Ovary (tissue), 9 donors: ENCODE results near the gene DENND4B. TPM values are rescaled to one million over a fixed set of nuclear protein-coding genes. Genes with fewer than 3 reads are reported as not detected.
A peak's percentile ranks its signal among the peaks of the same experiment; 100 is the strongest.

ENCODE experiments used
- DNase-seq, 5 donors: peaks; one replicate each; pipeline ENCODE4 v3.0.0-alpha.2; 2019 to 2020
- H3K27ac ChIP-seq, 2 donors: fragments of 200-600 bp; one replicate each; pipeline versions ENCODE4 v1.5.1 to v1.8.0; 2019 to 2022
- H3K27me3 ChIP-seq: fragments of 200-600 bp; one replicate; pipeline ENCODE4 v1.8.0; 2022
- H3K36me3 ChIP-seq: fragments of 200-600 bp; sonication (generic); one replicate; pipeline ENCODE4 v1.5.1; 2019
- H3K4me1 ChIP-seq: one replicate; pipeline ENCODE4 v1.8.1; 2013; ENCODE audit warnings: mild to moderate bottlenecking, moderate library complexity; ENCODE audit not compliant: insufficient read depth
- H3K4me3 ChIP-seq: fragments of 200-600 bp; sonication (generic); one replicate; pipeline ENCODE4 v1.5.1; 2017
- H3K9me3 ChIP-seq, 2 donors: fragments of 200-600 bp in 1 of 2; sonication (generic) in 1 of 2; one replicate each; pipeline versions ENCODE4 v1.5.1 to v1.8.1; 2013 to 2019; ENCODE audit warnings: mild to moderate bottlenecking in 1 of 2, moderate library complexity in 1 of 2
- CTCF ChIP-seq, 3 donors: fragments of 450-650 bp in 2 of 3; fragments of 200-600 bp in 1 of 3; IDR thresholded peaks; one replicate each; pipeline versions ENCODE4 v1.5.1 to v1.8.0; 2016 to 2022; ENCODE audit warnings: antibody characterized with exemption in 3 of 3, mild to moderate bottlenecking in 1 of 3
- EP300 ChIP-seq: sonication (generic); formaldehyde crosslinking; IDR thresholded peaks from one replicate; pipeline ENCODE4 v1.6.1; 2017; ENCODE audit warnings: antibody characterized with exemption
- POLR2A ChIP-seq: fragments of 450-650 bp; IDR thresholded peaks from one replicate; pipeline ENCODE4 v1.6.1; 2017; ENCODE audit warnings: antibody characterized with exemption, mild to moderate bottlenecking, moderate library complexity
- WGBS, 3 donors: extraction: QIAGEN DNeasy Blood & Tissue Kit in 1 of 3; methylation state at CpG; one replicate each; pipeline versions ENCODE4 v1.1.5 to v1.1.7; 2013 to 2017; 5-methylcytosine and 5-hydroxymethylcytosine counted together
- intact Hi-C, 4 donors: fragments of 100-400 bp; cut with DNase I; formaldehyde crosslinking; loops; one replicate each; pipeline versions ENCODE4 v1.11.0 to v1.15.1; 2022 to 2023
- polyA plus RNA-seq, 2 donors: library from polyadenylated mRNA; stranded (reverse); fragments of 200-250 nt in 1 of 2; fragments of 350-450 nt in 1 of 2; fragmentation: Illumina TruSeq in 1 of 2; extraction: RNeasy Lipid Tissue Mini Kit (QIAGEN cat#74804) in 1 of 2; gene quantifications; one replicate each; pipeline ENCODE4 v1.2.3, GENCODE V29; 2013 to 2014
- total RNA-seq, 7 donors: library from RNA; depleted of rRNA in 2 of 7; stranded (reverse); fragments of >200 nt in 2 of 7; fragmentation: NEBNext Ultra II Directional in 3 of 7; extraction: Animal tissue kit (Norgen Biotek cat#: 25700) in 3 of 7; gene quantifications; one replicate each; pipeline versions ENCODE4 v1.1.0 to v1.2.4, GENCODE V29; 2016 to 2023
- donor health status: DM: no; HTN: no; CAD: no; lungs with moderate emphysema.
- donor health status: DM: no; HTN: no; CAD: no.
- donor health status: Bipolar disorder and iron deficiency.
- donor health status: DM: yes; HTN: yes; CAD: no.
- donor health status: DM: no; HTN: no; CAD: no.
- donor health status: DM: yes; HTN: yes; CAD: no.

DENND4B gene
- total and polyA plus RNA-seq, 9 donors, result 20.9 to 83.1 (median 42.1) TPM

- WGBS, 3 donors, result 0 to 1% (median 0%) methylated on average over 48 to 60 of the region's 60 CpGs
- no peaks in the 10 kb centered on the region for H3K9me3 ChIP-seq
- peak; percentile 31 to 48 (median 46) for TF ChIP-seq CTCF (IDR thresholded peaks at IDR 0.05)
- peak; percentile 74 for TF ChIP-seq EP300
- peak; percentile 66 for TF ChIP-seq POLR2A
- DNase-seq, result peak; percentile 90 to 94 (median 93)
- intact Hi-C loops, result loop anchor here in 1 of 4 donors (10.0 kb wide), 1 partner anchor 413 kb away; no protein-coding TSS in a partner anchor
- H3K36me3 ChIP-seq, result no peaks in the 10 kb centered on the region
- peaks cover 11% of the 10 kb centered on the region for H3K4me1 ChIP-seq
- peak within 1 kb of the TSS; percentile 69 for H3K4me3 ChIP-seq
- H3K27me3 ChIP-seq, result no peaks in the 10 kb centered on the region
- peak within 1 kb of the TSS; percentile 78 to 90 for H3K27ac ChIP-seq
These were observed 20.8 kb upstream of the DENND4B start, which contains the start of gene CREB3L4 for GRCh38 chr1:153967107-153967999. Gene CREB3L4, plus strand, starts transcription at chr1:153967902. Its CDS starts 624 bp downstream, at chr1:153968526.

DNA sequence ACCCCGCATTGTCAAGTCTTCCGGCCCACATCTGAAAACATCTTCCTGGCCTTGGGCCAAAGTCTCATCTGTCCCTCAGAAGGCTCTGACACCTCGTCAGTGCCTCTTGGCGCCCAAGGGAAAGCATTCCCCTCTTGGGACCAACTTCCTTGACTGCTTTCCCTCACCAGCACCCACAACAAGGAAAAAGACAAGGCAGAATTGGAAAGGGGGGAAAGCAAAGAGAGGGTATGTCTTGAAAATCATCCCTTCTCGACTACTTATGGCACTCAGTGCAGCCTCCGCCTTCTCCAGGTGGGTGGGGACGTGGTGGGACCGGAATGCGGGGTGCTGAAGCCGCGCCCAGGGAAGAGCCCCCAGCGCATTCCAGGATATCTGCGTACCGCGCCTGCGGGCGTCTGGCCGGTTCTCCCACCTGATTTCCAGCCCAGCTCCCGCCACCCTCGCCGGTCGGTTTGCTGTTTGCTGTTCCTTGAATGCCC is 17.4 kb upstream of the DENND4B start:
- 0 to 2% (median 1%) methylated on average over 22 of the region's 22 CpGs for WGBS, 3 donors
- Histone ChIP-seq H3K36me3 (no peaks in the 10 kb centered on the region), H3K4me3 (peak overlapping the region; percentile 91), H3K27ac (peak overlapping the region; percentile 56 to 95), H3K27me3 (no peaks in the 10 kb centered on the region), H3K4me1 (peaks cover 25% of the 10 kb centered on the region), H3K9me3 (no peaks in the 10 kb centered on the region)
- peak in 1 of 3 donors; percentile 17 for TF ChIP-seq CTCF (IDR thresholded peaks at IDR 0.05)
- TF ChIP-seq POLR2A, result no peak
- intact Hi-C loops, result loop anchor here in 1 of 4 donors (10.0 kb wide), 1 partner anchor 409 kb away; no protein-coding TSS in a partner anchor
- DNase-seq, result peak in 4 of 5 donors; percentile 37 to 65 (median 57)

DNA sequence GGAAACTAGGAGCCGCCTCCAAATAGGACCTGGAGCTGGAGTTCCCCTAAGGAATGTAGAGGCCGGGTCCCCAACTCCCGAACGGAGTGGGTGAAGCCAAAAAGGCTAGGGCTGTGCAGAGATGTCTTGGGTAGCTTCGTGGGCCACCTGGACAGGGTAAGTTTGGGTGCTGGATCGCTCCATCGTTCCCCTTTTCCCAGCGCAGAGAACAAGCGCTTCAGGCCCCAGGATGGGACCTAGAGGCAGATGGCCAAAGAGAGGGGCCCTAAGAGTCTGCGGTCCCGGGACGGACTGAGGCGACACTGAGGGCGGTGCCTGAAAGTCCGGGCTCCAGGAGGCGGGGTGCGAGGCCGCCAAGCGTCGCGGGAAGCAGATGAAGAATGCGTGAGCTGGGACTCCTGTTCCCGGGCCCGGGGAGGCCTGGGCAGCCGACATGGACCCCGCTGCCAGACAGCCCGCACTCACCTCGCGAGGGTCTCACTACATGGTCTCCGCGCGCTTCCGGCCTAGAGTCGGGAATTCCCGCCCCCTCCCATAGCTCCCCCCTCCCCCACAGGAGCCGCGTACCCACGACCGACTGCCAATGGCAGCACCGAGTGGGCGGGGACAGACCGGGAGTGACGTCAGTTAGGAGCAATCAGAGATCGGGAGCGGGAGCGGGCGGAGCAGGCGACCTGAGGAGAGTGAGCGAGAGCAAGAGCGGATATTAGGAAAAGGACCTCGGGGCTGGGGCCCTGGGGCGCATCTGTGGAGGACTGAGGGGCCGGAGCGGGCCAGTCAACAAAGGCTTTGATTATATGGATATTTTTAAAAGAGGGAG is 16.7 kb upstream of the DENND4B start, which contains the start of gene SLC39A1:
TSS of gene SLC39A1 (minus strand) at position 508 of the 820 bp plus-strand sequence. CDS start 822 bp downstream, outside the sequence.
- intact Hi-C loops, result loop anchor here in 1 of 4 donors (10.0 kb wide), 1 partner anchor 408 kb away; no protein-coding TSS in a partner anchor
- WGBS, 3 donors, result 0 to 1% (median 0%) methylated on average over 51 to 54 of the region's 54 CpGs
- H3K27ac ChIP-seq, result peak within 1 kb of the TSS; percentile 56 to 95
- peak; percentile 99 to 100 (median 99) for DNase-seq
- TF ChIP-seq CTCF (IDR thresholded peaks at IDR 0.05) (no peak), POLR2A (peak; percentile 60), EP300 (peak; percentile 29)
- peaks cover 24% of the 10 kb centered on the region for H3K4me1 ChIP-seq
- peak within 1 kb of the TSS; percentile 91 for H3K4me3 ChIP-seq
- H3K36me3 ChIP-seq, result no peaks in the 10 kb centered on the region
- no peaks in the 10 kb centered on the region for H3K9me3 ChIP-seq
- no peaks in the 10 kb centered on the region for H3K27me3 ChIP-seq
